Naive B cell (primary cell): ENCODE measurements around the gene LOXL3. TPM values are rescaled to one million over a fixed set of nuclear protein-coding genes. Genes with fewer than 3 reads are reported as not detected.
A peak's percentile ranks its signal among the peaks of the same experiment; 100 is the strongest.
"Not testable (repeated sequence)": the region's sequence is repeated elsewhere in the genome, so short reads cannot be mapped to it uniquely, and the experiment has no call there.

Experiments
- ATAC-seq, 2 donors: fragments of 150-1000 bp; cut with Tn5 transposase; 2 replicates each; pipeline ENCODE4 v1.10.0; 2021; ENCODE audit warnings: low read depth in 2 of 2, mild to moderate bottlenecking in 2 of 2, moderate library complexity in 2 of 2
- DNase-seq: peaks from one replicate; pipeline ENCODE4 v3.0.0; 2022
- H3K27ac Mint-ChIP-seq, 6 donors: one replicate each; pipeline ENCODE4 v1.8.0; 2020 to 2022; ENCODE audit warnings: mild to moderate bottlenecking in 6 of 6, mixed read lengths in 6 of 6, moderate library complexity in 5 of 6, inconsistent platforms in 2 of 6
- H3K27me3 Mint-ChIP-seq, 3 donors: one replicate each; pipeline ENCODE4 v1.8.0; 2021 to 2022; ENCODE audit warnings: mixed read lengths in 3 of 3, mild to moderate bottlenecking in 1 of 3
- H3K36me3 Mint-ChIP-seq, 2 donors: one replicate each; pipeline ENCODE4 v1.8.0; 2020 to 2022; ENCODE audit warnings: mixed read lengths in 2 of 2, inconsistent platforms in 1 of 2, mild to moderate bottlenecking in 1 of 2
- H3K4me1 Mint-ChIP-seq, 3 donors: one replicate each; pipeline ENCODE4 v1.8.0; 2020 to 2022; ENCODE audit warnings: mixed read lengths in 3 of 3, inconsistent platforms in 1 of 3, mild to moderate bottlenecking in 1 of 3, moderate library complexity in 1 of 3
- H3K4me3 Mint-ChIP-seq, 8 donors: one replicate each; pipeline ENCODE4 v1.8.0; 2020 to 2022; ENCODE audit warnings: mild to moderate bottlenecking in 8 of 8, mixed read lengths in 8 of 8, moderate library complexity in 8 of 8, inconsistent platforms in 2 of 8
- H3K9me3 Mint-ChIP-seq, 7 donors: one replicate each; pipeline ENCODE4 v1.8.0; 2020 to 2022; ENCODE audit warnings: mixed read lengths in 7 of 7, mild to moderate bottlenecking in 5 of 7, inconsistent platforms in 2 of 7, moderate library complexity in 1 of 7
- polyA plus RNA-seq, 6 donors: library from polyadenylated mRNA; unstranded; fragments of 300-500 nt; fragmentation: Illumina TruSeq; gene quantifications; one replicate each; pipeline ENCODE4 v1.2.3, GENCODE V29; 2021; ENCODE audit warnings: low read depth in 6 of 6

The LOXL3 gene
- polyA plus RNA-seq, 6 donors from 2014 or later: 0.25 to 0.29 TPM; not detected in 4

- Mint-ChIP-seq H3K9me3 (no peaks in the 10 kb centered on the region), H3K4me3 (no peak overlapping the region), H3K27ac (no peak overlapping the region), H3K36me3 (peaks cover 14 to 45% of the 10 kb centered on the region in 2 donors), H3K4me1 (peaks cover 0 to 14% (median 11%) of the 10 kb centered on the region in 3 donors), H3K27me3 (no peaks in the 10 kb centered on the region)
- ATAC-seq (no peak), DNase-seq (no peak)
These were observed 61.8 kb downstream of the LOXL3 start for GRCh38 chr2:74491648-74492544.

DNA sequence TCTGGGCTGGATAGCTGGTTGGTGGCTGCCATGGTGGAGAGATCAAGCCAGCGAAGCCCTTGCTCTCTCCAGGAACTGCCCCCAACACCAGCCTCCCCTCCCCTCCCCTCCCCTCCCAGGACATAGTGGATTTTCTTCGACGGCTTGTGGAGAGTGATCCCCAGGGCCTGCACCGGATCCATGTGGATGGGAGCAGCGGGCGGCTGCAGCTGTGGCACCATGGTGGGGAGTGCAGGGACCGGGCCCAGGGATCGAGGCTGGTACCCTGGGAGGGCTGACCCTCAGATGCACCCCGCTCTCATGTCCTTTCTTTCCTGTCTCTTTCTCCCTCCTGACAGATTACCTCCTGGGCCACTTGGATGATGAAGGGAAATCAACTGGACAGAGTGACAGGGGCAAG lies 63.8 kb downstream of the LOXL3 start:
- Mint-ChIP-seq H3K36me3 (peaks cover 14 to 54% of the 10 kb centered on the region in 2 donors), H3K27ac (no peak overlapping the region), H3K4me3 (no peak overlapping the region)

DNA sequence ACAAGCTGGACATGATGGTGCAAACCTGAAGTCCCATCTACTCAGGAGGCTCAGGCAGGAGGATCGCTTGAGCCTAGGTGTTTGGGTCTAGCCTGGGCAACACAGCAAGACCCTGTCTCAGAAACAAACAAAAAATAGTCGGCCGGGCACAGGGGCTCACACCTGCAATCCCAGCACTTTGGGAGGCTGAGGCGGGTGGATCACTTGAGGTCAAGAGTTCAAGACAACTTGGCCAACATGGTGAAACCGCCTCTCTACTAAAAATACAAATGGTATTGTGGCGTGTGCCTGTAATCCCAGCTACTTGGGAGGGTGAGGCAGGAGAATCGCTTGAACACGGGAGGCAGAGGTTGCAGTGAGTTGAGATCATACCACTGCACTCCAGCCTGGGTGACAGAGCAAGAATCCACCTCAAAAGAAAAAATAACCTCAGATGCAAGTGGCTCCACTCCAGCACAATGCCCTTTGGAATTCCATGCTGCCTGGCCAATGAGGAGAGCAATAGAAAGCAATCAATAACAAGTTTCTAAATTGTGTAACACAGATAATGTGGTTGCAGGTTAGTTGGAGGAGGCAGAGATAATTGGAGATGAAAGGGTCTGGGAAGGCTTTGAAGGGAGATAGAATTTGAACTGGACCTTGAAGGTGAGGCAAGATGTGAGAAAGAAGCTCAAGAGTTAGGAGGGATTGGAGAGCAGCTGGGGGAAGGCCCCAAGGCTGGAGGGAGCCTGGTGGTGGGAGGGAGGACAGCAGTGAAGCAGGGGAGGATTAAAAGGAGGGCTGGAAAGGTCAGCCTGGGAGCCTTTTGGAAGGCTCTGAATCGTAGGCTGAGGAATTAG lies 64.9 kb downstream of the LOXL3 start:
- ATAC-seq: no peak
- peaks cover 3 to 24% (median 17%) of the 10 kb centered on the region in 3 donors for H3K4me1 Mint-ChIP-seq
- no peak overlapping the region for H3K4me3 Mint-ChIP-seq
- peaks cover 9 to 50% of the 10 kb centered on the region in 2 donors for H3K36me3 Mint-ChIP-seq
- DNase-seq: no peak
- H3K27ac Mint-ChIP-seq: peak overlapping the region in 1 of 6 donors; percentile 5
- no peaks in the 10 kb centered on the region for H3K9me3 Mint-ChIP-seq
- no peaks in the 10 kb centered on the region for H3K27me3 Mint-ChIP-seq

More for the DNA sequence above, 63.8 kb downstream of the LOXL3 start:
- ATAC-seq (no peak), DNase-seq (no peak)
- Mint-ChIP-seq H3K4me1 (peaks cover 0 to 20% (median 14%) of the 10 kb centered on the region in 3 donors), H3K9me3 (no peaks in the 10 kb centered on the region), H3K27me3 (no peaks in the 10 kb centered on the region)

GRCh38 chr2:74486141-74486540 lies 67.6 kb downstream of the LOXL3 start:
- ATAC-seq (no peak), DNase-seq (no peak)
- no peaks in the 10 kb centered on the region for H3K9me3 Mint-ChIP-seq
- peak overlapping the region in 1 of 8 donors; percentile 38 for H3K4me3 Mint-ChIP-seq
- H3K36me3 Mint-ChIP-seq: peaks cover 0 to 30% of the 10 kb centered on the region in 2 donors
- no peak overlapping the region for H3K27ac Mint-ChIP-seq
- H3K4me1 Mint-ChIP-seq: peaks cover 24 to 35% (median 32%) of the 10 kb centered on the region in 3 donors
- H3K27me3 Mint-ChIP-seq: no peaks in the 10 kb centered on the region

- not testable (repeated sequence) for DNase-seq, H3K27me3 Mint-ChIP-seq, ATAC-seq, H3K9me3 Mint-ChIP-seq
- H3K4me3 Mint-ChIP-seq: peak overlapping the region; percentile 95 to 100 (median 100)
- H3K36me3 Mint-ChIP-seq: peaks cover 0 to 12% of the 10 kb centered on the region in 2 donors
- H3K27ac Mint-ChIP-seq: peak overlapping the region in 5 of 6 donors; percentile 29 to 99 (median 95)
- H3K4me1 Mint-ChIP-seq: peaks cover 28 to 35% (median 34%) of the 10 kb centered on the region in 3 donors
These were observed 70.0 kb downstream of the LOXL3 start for GRCh38 chr2:74483675-74484164.

GRCh38 chr2:74482801-74483674 lies 70.7 kb downstream of the LOXL3 start, which contains the start of the genes CCDC142 and TTC31:
Gene CCDC142 (minus strand): TSS chr2:74482998. CDS start chr2:74482837, 161 bp downstream.
Gene TTC31 (plus strand): TSS chr2:74483081. CDS start chr2:74483096, 15 bp downstream.
- ATAC-seq: peak; percentile 92 to 93
- H3K4me3 Mint-ChIP-seq: peak within 1 kb of the TSS; percentile 95 to 100 (median 100)
- no peaks in the 10 kb centered on the region for H3K27me3 Mint-ChIP-seq
- peak within 1 kb of the TSS; percentile 95 to 100 (median 98) for H3K27ac Mint-ChIP-seq
- H3K9me3 Mint-ChIP-seq: no peaks in the 10 kb centered on the region
- H3K4me1 Mint-ChIP-seq: peaks cover 28 to 35% (median 34%) of the 10 kb centered on the region in 3 donors
- H3K36me3 Mint-ChIP-seq: peaks cover 0 to 12% of the 10 kb centered on the region in 2 donors
- DNase-seq: peak; percentile 95

Other genes starting within 250 kb of the LOXL3 start
- under 1 TPM in 3 of 6 donors, not detected in 3; 0.44 to 0.82 (median 0.70) TPM for gene SLC4A5, start 210.5 kb downstream of the LOXL3 start, polyA plus RNA-seq
- 10 to 100 TPM; 43.0 to 91.1 (median 60.2) TPM for gene DCTN1, start 173.6 kb downstream of the LOXL3 start, polyA plus RNA-seq
- 1 to 10 TPM; 3.7 to 8.8 (median 7.6) TPM for gene C2orf81, start 132.3 kb downstream of the LOXL3 start, polyA plus RNA-seq
- gene WDR54, start 132.2 kb downstream of the LOXL3 start, polyA plus RNA-seq: 10 to 100 TPM; 40.8 to 79.4 (median 47.8) TPM
- 1 to 10 TPM in 4 of 6 donors, under 1 TPM in 1, not detected in 1; 0.97 to 2.1 (median 1.7) TPM for gene RTKN, start 112.0 kb downstream of the LOXL3 start, polyA plus RNA-seq
- 10 to 100 TPM in 2 of 6 donors, 1 to 10 TPM in 4; 5.5 to 16.5 (median 8.3) TPM for gene INO80B, start 98.9 kb downstream of the LOXL3 start, polyA plus RNA-seq
- gene WBP1, start 95.5 kb downstream of the LOXL3 start, polyA plus RNA-seq: 10 to 100 TPM; 30.0 to 46.1 (median 41.3) TPM
- gene MOGS, start 88.6 kb downstream of the LOXL3 start, polyA plus RNA-seq: 10 to 100 TPM; 26.6 to 42.1 (median 34.5) TPM
- 100 to 1,000 TPM in 5 of 6 donors, 10 to 100 TPM in 1; 76.6 to 172 (median 136) TPM for gene MRPL53, start 81.3 kb downstream of the LOXL3 start, polyA plus RNA-seq
- 10 to 100 TPM in 4 of 6 donors, 1 to 10 TPM in 2; 5.9 to 25.9 (median 12.0) TPM for gene CCDC142, start 70.9 kb downstream of the LOXL3 start, polyA plus RNA-seq
- 10 to 100 TPM; 20.7 to 31.8 (median 25.6) TPM for gene TTC31, start 70.9 kb downstream of the LOXL3 start, polyA plus RNA-seq
- gene LBX2, start 54.3 kb downstream of the LOXL3 start, polyA plus RNA-seq: not detected
- gene PCGF1, start 46.2 kb downstream of the LOXL3 start, polyA plus RNA-seq: 10 to 100 TPM in 5 of 6 donors, 1 to 10 TPM in 1; 8.9 to 17.0 (median 14.1) TPM
- not detected for gene TLX2, start 39.5 kb downstream of the LOXL3 start, polyA plus RNA-seq
- not detected for gene DQX1, start 27.7 kb downstream of the LOXL3 start, polyA plus RNA-seq
- gene AUP1, start 24.2 kb downstream of the LOXL3 start, polyA plus RNA-seq: 100 to 1,000 TPM in 3 of 6 donors, 10 to 100 TPM in 3; 83.3 to 155 (median 99.9) TPM
- gene HTRA2, start 24.0 kb downstream of the LOXL3 start, polyA plus RNA-seq: 10 to 100 TPM; 33.0 to 52.0 (median 44.7) TPM
- gene DOK1, start 778 bp upstream of the LOXL3 start, polyA plus RNA-seq: 10 to 100 TPM; 21.2 to 44.1 (median 34.3) TPM
- not detected for gene M1AP, start 94.4 kb upstream of the LOXL3 start, polyA plus RNA-seq
- gene SEMA4F, start 100.3 kb upstream of the LOXL3 start, polyA plus RNA-seq: 1 to 10 TPM; 4.3 to 8.5 (median 5.4) TPM